Fibroblast of the aortic adventitia (primary cell): ENCODE measurements around the gene TMEM271. TPM values are rescaled to one million over a fixed set of nuclear protein-coding genes. Genes with fewer than 3 reads are reported as not detected.

Experiments
- DNase-seq: peaks from one replicate; pipeline ENCODE4 v3.0.0-alpha.2; 2010; ENCODE audit warnings: low read depth
- H3K4me3 ChIP-seq: 2 replicates; pipeline ENCODE4 v1.5.1; 2011; ENCODE audit warnings: low read depth, mild to moderate bottlenecking, control low read depth, low read length, moderate library complexity
- total RNA-seq: library from RNA; depleted of rRNA; stranded (reverse); fragments of >200 nt; gene quantifications from 2 replicates; pipeline ENCODE4 v1.2.3, GENCODE V29; 2012; ENCODE audit warnings: low replicate concordance
- TF ChIP-seq, protein P1 (sequence below): IDR thresholded peaks from 2 replicates; pipeline ENCODE4 v1.5.1; 2011; ENCODE audit warnings: mild to moderate bottlenecking, low read length, control low read depth, inconsistent platforms; ENCODE audit not compliant: insufficient read depth

Gene TMEM271
- total RNA-seq, 1 donor: not detected

DNA sequence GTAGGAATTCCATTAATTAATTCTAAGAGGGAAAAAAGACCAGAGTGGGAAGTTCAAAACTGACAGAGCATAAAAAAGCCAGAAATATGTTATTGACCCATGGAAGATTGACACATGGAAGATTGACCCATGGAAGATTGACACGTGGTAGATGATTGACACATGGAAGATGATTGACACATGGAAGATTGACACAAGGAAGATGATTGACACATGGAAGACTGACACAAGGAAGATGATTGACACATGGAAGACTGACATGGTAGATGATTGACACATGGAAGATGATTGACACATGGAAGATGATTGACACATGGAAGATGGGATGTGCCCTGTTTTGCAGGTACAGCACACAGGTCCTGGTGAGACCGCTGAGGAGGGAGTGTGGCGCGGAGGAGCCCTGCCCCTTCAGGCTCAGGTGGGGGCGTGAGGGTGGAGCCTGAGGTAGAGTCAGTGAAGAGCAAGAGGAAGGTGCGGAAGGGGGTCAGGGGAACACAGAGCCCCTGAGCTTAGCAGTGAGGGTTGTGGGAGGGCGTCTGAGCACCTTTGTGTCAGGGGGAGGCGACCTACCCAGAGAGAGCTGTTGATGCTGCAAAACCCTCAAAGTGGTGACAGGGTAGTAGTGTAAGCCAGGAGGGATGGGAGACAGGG, 33.4 kb upstream of the TMEM271 start:
- TF ChIP-seq, protein P1, sequence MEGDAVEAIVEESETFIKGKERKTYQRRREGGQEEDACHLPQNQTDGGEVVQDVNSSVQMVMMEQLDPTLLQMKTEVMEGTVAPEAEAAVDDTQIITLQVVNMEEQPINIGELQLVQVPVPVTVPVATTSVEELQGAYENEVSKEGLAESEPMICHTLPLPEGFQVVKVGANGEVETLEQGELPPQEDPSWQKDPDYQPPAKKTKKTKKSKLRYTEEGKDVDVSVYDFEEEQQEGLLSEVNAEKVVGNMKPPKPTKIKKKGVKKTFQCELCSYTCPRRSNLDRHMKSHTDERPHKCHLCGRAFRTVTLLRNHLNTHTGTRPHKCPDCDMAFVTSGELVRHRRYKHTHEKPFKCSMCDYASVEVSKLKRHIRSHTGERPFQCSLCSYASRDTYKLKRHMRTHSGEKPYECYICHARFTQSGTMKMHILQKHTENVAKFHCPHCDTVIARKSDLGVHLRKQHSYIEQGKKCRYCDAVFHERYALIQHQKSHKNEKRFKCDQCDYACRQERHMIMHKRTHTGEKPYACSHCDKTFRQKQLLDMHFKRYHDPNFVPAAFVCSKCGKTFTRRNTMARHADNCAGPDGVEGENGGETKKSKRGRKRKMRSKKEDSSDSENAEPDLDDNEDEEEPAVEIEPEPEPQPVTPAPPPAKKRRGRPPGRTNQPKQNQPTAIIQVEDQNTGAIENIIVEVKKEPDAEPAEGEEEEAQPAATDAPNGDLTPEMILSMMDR: no peak
- no peak for DNase-seq
- H3K4me3 ChIP-seq: no peak overlapping the region

DNA sequence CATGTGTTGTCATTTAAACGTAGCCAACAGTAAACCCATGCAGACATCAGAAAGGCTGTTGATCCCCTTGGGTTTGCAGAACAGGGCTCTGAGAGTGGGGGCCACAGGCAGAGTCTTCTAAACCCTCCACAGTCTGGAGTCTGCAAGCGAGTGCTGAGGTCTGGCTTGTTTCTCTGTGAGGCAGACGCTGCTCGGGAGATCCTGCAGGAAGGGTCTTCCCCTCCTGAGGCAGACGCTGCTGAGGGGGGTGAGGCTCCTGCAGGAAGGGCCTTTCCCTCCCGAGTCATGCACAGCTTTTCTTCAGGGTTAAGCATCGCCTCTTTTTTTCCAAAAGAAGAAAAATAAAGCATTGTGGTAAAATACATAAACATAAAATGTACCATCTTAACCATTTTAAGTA, 32.1 kb upstream of the TMEM271 start:
- no peak for DNase-seq
- TF ChIP-seq, protein P1: no peak
- H3K4me3 ChIP-seq: no peak overlapping the region

DNA sequence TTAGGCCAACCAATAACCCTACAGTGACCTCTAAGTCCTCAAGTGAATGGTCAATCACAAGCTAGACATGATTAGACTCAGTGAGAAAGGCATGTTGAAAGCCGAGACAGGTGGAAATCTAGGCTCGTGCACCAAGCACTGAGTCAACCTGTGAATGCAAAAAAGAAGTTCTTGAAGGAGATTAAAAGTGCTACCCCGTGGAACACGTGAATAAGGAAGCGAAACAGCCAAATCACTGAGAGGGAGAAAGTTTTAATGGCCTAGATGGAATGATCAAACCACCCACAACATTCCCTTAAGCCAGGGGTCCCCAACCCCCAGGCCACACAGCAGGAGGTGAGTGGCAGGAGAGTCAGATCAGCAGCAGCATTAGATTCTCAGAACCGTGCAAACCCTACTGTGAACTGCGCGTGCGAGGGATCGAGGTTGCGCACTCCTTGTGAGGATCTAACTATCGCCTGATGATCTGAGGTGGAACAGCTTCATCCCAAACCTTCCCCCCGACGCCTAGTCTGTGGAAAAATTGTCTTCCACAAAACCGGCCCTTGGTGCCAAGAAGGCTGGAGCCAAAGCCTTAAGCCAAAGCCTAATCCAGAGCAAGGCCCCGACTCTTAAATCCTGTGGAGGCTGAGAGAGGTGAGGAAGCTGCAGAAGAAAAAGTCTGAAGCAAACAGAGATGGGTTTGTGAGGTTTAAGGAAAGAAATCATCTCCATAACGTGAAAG, 29.8 kb upstream of the TMEM271 start:
- H3K4me3 ChIP-seq: no peak overlapping the region
- DNase-seq: no peak
- TF ChIP-seq, protein P1: no peak

DNA sequence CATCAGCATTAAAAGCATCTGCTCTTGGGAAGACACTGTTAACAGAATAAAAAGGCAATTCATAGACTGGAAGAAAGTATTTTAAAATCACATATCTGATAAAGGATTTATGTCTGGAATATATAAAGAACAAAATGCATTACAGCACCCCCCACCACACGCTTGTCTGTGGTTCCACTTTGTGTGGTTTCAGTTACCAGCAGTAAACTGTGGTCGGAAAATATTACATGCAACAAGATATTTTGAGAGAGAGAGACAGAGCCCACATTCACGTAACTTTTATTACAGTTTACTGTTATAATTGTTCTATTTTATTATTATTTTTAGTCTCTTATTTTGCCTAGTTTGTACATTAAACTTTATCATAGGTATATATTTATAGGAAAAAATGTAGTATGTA, 28.0 kb upstream of the TMEM271 start:
- no peak overlapping the region for H3K4me3 ChIP-seq
- TF ChIP-seq, protein P1: no peak
- DNase-seq: no peak

DNA sequence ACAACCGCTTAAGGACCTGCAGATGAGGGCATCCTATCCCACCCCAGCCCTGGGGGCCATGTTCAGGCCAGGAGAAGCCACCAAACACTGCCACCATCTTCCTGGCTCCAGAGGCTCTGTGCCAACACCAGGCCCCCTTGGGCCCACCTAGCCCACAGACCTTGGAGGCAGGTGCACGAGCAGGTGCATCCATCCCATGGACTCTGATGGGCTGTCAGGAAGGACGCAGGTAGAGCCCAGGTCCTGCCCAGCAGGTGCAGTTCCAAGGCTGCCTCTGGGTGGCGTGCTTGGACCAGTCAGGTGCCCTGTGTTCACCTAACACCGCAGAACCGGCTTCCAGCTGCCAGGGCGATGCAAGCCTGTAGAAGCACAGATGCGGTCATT, 26.5 kb upstream of the TMEM271 start:
- no peak for DNase-seq
- TF ChIP-seq, protein P1: no peak
- H3K4me3 ChIP-seq: no peak overlapping the region

DNA sequence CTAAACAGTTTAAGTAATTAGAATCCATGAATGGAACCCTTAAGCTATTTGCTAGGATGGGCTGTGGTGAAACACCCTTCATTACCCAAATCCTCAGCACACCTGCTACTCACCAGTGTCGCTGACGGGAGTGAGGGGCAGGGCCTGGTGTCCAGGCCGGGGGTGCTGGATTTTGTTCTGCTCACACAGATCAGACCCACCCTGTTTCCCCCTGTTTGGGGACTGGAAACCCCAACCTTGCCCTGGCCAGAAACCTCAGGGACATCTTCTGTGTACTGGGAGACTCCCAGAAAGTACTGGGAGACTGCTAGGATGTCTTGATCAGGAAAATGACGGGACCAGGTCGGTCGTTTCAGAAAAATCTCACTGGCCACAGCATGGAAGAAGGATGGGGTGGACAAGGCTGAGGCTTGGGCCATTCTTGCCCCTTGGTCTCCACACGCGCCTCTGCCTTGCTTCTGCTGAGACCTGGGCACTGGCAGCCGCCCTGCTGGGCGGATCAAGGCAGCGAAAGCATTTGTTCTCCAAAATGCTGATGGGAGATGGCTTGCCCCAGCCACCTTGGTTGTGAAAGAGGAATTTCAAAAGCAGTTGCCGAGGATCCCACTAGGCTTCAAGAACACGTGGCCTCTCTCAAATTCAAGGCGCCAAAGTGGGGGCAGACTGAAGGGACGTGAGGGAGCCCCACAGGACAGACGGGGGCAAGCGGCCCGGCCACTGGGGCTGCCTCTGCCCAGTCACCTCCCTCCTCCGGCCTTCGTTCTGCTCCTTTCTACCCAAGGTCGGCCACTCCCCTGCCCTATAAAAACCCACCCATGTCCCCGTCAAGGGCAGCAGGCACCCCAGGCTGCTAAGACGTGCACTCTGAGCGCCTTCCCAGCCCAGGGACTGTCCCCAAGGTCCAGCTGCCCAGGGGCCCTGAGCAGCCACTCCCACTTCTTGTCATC, 25.8 kb upstream of the TMEM271 start:
- TF ChIP-seq, protein P1: no peak
- DNase-seq: no peak

More for the DNA sequence above, 25.8 kb upstream of the TMEM271 start:
- no peak overlapping the region for H3K4me3 ChIP-seq
